GM03348 (cell line): Measurements from ENCODE around the gene ENOX1.

Experiments
- DNase-seq: peaks from one replicate; pipeline ENCODE4 v3.0.0; 2012; ENCODE audit warnings: low spot score

Gene ENOX1

GRCh38 chr13:43546251-43546650 lies 240.5 kb downstream of the ENOX1 start:
- no peak for DNase-seq

- no peak for DNase-seq
These were observed 241.4 kb downstream of the ENOX1 start for GRCh38 chr13:43545317-43545874.

DNA sequence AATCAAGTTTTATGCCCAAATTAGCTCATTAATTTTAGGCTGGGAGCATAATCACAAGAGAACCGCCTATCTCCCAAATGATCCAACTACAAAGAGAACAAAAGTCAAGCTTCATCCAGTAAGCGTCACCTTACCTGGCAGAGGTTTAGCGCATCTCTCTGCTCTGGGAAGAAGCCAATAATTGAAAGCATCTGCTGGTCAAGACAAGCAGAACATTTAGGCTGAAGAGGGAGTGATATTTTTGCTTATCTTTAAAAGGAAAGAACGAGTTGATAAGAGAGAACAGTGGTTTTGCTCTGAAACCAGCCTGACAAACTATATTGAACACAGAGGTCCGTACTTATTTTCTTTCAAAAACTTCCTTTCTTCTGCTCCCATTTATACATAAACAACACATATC lies 242.1 kb downstream of the ENOX1 start:
- DNase-seq, result no peak

DNA sequence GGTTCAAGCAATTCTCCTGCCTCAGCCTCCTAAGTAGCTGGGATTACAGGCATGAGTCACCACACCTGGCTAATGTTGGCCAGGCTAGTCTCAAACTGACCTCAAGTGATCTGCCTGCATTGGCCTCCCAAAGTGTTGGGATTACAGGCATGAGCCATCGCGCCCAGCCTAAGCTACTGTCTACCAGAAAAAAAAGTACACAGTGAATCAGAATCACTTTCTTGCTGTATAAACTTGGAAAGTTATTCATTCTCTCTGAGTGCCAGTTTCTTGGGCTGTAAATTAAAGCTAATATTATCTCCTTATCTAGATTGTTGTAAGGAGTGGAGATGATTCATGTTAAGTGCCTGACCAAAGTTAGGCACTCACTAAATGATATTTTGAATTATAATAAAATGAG lies 242.8 kb downstream of the ENOX1 start:
- peak; percentile 9 for DNase-seq

GRCh38 chr13:43543331-43543730 lies 243.4 kb downstream of the ENOX1 start:
- no peak for DNase-seq

DNA sequence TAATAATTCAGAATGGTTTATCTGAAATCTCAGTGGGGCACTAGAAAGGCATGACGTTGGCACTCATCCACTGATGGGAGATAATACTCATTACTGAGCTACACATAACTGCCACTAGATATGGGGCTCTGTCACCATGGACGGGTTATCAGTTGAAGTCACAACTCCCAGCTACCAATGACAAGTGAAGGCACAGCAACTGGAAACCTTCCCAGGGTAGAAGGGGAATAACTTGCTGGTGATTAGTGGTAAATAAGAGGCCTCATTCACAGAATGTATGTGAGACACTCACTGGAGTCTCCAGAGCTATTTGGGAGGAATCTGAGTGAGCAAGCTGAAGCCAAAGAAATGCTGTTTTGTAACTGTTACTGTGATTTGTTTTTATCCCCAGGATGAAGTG lies 249.6 kb downstream of the ENOX1 start:
- no peak for DNase-seq

GRCh38 chr13:43529796-43530195 lies 257.0 kb downstream of the ENOX1 start:
- DNase-seq, result no peak

- DNase-seq, result no peak
These were observed 257.8 kb downstream of the ENOX1 start for GRCh38 chr13:43528992-43529391.

GRCh38 chr13:43522788-43523187 lies 264.0 kb downstream of the ENOX1 start:
- DNase-seq, result peak; percentile 60

GRCh38 chr13:43520351-43520750 lies 266.4 kb downstream of the ENOX1 start:
- DNase-seq, result no peak

DNA sequence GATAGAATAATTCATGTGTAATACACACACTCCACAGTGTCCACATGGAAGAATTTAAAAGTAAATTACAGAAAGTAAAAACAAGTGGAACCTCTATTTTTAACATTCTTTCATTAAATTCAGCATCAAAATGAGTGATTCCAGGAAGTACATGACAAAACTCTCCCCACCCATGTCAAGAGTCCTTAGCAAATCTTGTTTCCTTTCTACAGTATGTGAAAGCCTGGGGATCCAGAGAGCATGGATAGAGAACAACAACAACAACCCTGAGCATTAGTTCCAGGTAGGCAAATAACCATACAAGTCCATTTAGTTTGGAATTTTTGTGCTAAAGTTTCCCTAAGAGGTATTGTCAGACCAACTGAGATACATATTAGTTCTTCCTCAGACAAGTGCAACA lies 267.9 kb downstream of the ENOX1 start:
- DNase-seq, result no peak

DNA sequence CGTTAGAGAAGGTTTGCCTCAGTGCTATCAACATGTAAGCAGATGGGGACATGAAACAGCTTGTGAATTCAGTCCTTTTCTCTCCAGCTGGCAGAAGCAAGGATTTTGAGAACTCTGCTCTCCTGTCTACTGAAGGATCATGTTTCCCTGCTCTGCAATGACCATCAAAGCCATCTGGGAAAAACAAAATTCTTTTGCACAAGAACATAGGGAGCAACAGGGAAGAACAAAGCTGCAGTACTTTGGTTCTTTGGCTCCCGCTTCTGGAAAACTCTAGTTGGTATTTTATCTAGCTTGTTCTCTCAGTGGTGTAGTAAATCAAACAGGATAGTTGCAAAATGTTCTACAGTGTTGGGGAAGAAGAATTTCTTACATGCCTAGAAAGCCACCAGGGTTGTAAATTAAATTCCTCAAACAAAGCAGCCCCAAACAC lies 270.4 kb downstream of the ENOX1 start:
- DNase-seq, result peak; percentile 72

DNA sequence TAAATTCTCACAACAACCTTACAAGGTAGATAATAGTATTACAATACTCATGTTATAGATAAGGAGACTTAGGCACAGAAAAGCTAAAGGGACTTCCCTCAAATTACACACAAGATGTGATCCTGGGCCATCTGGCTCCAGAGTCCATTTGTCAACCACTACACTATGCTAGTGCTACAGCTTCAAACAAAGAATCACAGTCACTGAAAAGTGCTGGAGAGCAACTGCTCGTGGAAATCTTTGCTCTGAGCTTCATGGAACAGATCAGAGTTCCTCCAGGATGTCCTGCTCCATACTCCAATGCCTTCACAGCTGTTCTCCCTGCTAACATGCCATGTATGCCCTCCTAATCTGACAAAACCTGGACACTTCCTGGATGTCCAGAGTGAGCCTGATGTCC lies 271.2 kb downstream of the ENOX1 start:
- no peak for DNase-seq

DNA sequence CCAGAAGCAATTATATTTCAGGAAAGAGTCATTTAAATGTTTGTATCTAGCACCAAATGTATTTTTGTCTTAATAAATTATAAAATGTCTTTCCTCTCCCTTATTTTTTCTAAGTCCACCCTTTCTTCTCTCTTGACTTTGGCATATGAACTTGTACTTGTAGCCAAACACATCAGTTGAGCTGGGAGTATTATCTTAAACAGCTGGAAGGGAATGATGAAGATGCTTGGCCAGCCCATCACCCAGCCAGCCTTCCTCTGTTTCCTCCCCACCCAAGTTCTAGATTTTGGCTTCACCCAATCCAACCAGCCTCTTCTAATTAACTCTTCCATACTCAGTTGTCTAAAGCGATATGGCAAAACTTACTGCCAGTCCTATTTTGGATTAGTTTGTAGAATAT lies 272.5 kb downstream of the ENOX1 start:
- DNase-seq, result no peak

- DNase-seq, result no peak
These were observed 274.6 kb downstream of the ENOX1 start for GRCh38 chr13:43512221-43512620.

DNA sequence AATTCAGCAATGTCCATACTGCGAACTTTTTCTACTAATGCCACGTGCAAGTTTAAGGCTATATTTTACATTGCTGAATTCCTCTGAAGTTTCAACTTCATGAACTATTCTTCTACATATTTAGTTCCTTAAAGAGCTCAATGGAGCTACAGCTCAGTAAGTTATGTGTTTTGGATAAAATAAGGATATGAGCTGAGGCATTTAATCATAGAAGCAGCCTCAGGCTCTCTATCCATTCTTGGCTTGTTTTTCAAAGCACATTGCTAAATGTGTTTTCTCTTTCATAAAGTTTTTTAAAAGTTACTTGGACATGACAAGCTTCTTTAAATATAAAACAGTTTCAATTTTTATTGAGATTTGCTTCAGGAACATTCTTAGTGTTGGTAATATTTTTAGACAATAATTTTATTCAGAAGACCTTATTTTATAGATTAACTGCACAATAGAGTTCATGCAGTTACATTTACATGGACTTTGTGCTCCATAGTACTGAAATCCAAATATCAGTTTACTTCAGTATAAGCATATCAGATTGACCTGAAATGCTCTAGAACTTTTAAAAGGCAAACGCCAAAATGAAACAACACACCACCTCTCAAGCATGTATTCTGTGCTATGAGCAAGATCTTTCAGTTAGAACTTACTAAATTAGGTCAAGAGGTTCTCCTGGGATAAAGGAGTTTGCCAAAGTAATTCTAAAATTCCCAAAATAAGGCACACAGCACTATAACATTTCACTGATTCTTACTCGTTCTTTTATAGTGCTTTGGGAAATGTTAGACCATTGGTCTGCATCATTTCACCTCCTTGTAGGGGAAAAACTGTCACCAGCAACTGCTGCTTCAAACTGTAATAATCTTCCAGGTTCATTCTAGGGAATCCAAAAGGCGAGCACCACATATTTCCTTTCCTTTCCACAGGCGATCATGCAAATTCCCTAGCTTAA lies 275.5 kb downstream of the ENOX1 start:
- DNase-seq, result no peak

- no peak for DNase-seq
These were observed 291.0 kb downstream of the ENOX1 start for GRCh38 chr13:43495732-43496131.

GRCh38 chr13:43494206-43494605 lies 292.6 kb downstream of the ENOX1 start:
- no peak for DNase-seq

- DNase-seq, result no peak
These were observed 293.2 kb downstream of the ENOX1 start for GRCh38 chr13:43493496-43494000.

DNA sequence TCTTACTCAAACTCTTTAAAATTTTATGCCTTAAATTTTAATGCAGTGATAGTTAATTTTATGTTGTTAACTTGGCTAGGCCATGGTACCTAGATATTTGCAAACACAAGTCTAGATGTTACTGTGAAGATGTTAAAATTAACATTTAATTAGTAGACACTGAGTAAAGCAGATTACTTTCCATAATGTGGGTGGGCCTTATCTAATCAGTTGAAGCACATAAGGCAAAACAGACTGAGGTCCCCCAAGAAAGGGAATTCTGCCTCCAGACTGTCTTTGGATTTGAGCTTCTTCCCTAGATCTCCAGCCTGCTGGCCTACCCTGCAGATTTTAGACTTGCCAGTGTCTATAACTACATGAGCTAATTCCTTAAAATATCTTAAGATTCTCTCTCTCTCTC lies 294.0 kb downstream of the ENOX1 start:
- DNase-seq, result no peak

DNA sequence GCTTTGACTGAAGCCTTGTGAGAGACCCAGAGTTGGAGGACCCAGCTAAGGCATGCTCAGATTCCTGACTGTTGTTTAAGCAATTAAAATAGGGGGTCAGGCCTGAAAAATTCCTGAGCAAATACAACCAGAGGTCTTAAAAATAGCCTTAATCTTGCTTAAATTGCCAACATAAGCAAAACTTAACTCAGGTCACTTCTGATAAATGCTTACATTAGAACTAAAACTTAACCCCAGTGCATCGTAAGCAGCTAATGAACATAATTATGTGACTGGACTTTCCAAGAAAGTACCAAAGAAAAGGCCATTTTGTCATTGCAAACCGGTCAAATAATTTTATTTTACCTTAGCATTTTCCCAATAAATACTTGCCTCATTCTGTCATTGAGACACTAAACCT lies 294.5 kb downstream of the ENOX1 start:
- no peak for DNase-seq

DNA sequence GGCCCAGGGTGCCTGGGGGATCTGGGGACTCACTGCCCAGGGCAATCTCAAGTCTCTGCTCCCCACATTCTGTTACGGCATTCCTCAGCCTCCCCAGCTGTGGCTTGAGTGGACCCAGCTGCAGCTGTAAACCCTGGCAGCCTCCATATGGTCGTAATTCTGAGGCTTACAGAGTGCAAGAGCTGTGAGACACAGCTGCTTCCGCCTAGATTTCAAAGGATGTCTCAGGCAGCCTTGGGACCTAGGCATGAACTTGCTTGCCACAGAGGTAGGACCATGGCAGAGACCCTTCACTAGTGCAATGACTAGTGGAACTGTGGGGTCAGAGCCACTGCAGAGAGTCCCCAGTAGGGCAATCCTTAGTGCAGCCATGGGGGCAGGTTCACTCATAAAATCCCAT lies 297.5 kb downstream of the ENOX1 start:
- no peak for DNase-seq

- DNase-seq, result no peak
These were observed 298.9 kb downstream of the ENOX1 start for GRCh38 chr13:43487885-43488284.
